ENCODE measurements around the gene PTPRT. TPM values are rescaled to one million over a fixed set of nuclear protein-coding genes. Genes with fewer than 3 reads are reported as not detected.
A peak's percentile ranks its signal among the peaks of the same experiment; 100 is the strongest.

The PTPRT gene
- total and polyA plus RNA-seq, 2 of the 13 experiments (the other 11 are each of a cell fraction or from before 2014, with no cell fraction given) = under 0.01 to 0.09 TPM

DNA sequence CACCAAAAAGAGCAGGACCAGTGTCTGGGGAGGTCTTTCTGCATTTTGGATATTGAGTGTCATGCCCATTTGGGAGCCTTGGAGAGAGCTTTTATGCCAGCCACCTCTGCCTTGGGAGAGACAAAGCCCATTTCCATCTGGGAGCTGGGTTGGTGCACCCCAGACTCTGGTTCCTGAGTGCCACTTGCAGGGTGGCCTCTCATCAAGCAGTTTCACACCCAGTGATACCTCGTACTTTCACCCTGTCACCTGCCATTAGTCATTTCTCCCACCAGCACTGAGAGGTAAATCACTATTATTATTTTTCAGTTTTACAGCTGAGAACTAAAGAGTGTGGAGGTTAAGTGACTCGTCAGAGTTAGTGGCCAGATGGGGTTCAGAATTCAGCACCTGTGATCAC is 94.7 kb downstream of the PTPRT start (continued):
- TF ChIP-seq ZNF747 (CRISPR knock-in tag; IDR thresholded peaks at IDR 0.05; ENCODE audit: borderline replicate concordance) = no peak
- TF ChIP-seq ZNF260 (CRISPR knock-in tag; IDR thresholded peaks at IDR 0.05; ENCODE audit: borderline replicate concordance, low read depth) = no peak
- TF ChIP-seq ZNF768 (CRISPR knock-in tag; IDR thresholded peaks at IDR 0.05) = no peak
- no peak for TF ChIP-seq BCL6 (CRISPR knock-in tag; IDR thresholded peaks at IDR 0.05)
- no peak for TF ChIP-seq ZKSCAN5 (CRISPR knock-in tag; IDR thresholded peaks at IDR 0.05)

DNA sequence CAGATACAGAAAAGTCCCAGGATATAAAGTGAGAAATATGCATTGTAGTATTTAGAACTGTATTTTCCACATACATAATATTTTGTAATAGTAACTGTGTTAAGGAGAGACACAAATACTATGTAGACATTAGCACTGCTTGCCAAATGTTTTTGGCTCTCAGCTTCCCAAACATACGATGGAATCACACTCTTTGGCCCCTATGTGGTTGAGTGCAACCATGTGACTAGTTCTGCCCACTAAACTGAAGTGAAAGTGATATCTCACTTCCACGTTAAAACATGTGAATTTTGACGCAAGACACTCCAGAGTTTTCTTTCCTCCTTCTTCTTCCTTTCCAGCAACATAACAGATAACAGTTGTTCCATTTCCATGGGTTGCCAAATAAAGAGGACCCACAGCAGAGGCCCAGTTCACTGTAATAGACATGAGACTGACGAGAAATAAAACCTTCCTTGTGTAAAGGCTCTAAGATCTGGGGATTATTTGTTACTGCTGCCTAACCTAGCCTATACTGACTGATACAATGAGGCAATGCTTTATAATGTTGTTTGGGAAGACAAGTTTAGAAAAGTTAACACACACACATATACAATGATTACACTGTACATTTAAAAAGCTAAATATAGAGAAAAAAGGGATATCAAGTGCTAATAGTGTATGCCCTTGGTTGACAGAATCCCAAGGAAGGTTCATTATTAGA is 97.2 kb downstream of the PTPRT start:
- DNase-seq (ENCODE audit: low spot score) (no peak), ATAC-seq (no peak), FAIRE-seq (no peak)
- TF ChIP-seq RBAK (CRISPR knock-in tag; IDR thresholded peaks at IDR 0.05) (0 out of 2 replicates have a peak, but pooled peaks have one; percentile 24), ZNF816 (CRISPR knock-in tag; IDR thresholded peaks at IDR 0.05; ENCODE audit: borderline replicate concordance) (no peak), ZNF12 (CRISPR knock-in tag; IDR thresholded peaks at IDR 0.05) (peak; percentile 96)
- ChIA-PET CTCF (ENCODE audit: low intra/inter-chr PET ratio, low total read pairs) (no interaction called here), POLR2A (no interaction called here)
- BruUV-seq (replicated peaks) = no TSS peak
- no peak overlapping the region for H3K4me2 ChIP-seq (ENCODE audit: low read depth, low read length)
- H3K4me1 ChIP-seq (ENCODE audit: insufficient read depth, low read length) = no peaks in the 10 kb centered on the region
- H3K27me3 ChIP-seq (ENCODE audit: control insufficient read depth in 1 of 2, insufficient read depth in 2 of 2, low read length in 2 of 2) = peaks cover 0 to 2% of the 10 kb centered on the region in 2 experiments; a peak in 2 of 5 replicates
- no peaks in the 10 kb centered on the region for H4K20me1 ChIP-seq (ENCODE audit: insufficient read depth, low read length)
- H3K9me3 ChIP-seq (ENCODE audit: low read length) = no peaks in the 10 kb centered on the region
- in situ Hi-C loops (cut with HindIII; ENCODE audit: extremely low pct_ligation_motif_present, low pct_unique_long_range_greater_than_20kb) (no loop called here), intact Hi-C loops (cut with micrococcal nuclease; ENCODE audit: unreplicated experiment) (no loop called here)
- no peaks in the 10 kb centered on the region for H3K79me2 ChIP-seq (ENCODE audit: insufficient read depth, low read length)
- no peak overlapping the region for H3K27ac ChIP-seq (ENCODE audit: extremely low read length, insufficient read depth, low read length)
- H3K9ac ChIP-seq (ENCODE audit: insufficient read depth, low read depth, low read length) = no peak overlapping the region
- H3K4me3 ChIP-seq (replicated peaks in 1 of 3; ENCODE audit: insufficient read depth in 1 of 3, low read depth in 2 of 3, low read length in 3 of 3) = no peak overlapping the region
- H3K36me3 ChIP-seq (replicated peaks in 1 of 2; ENCODE audit: control insufficient read depth in 1 of 2, insufficient read depth in 2 of 2, low read length in 2 of 2) = no peaks in the 10 kb centered on the region
- no peak overlapping the region for H2AFZ ChIP-seq (ENCODE audit: low read length)
- WGBS (ENCODE audit: low lambda C conversion rate) = 13% methylated on average over 4 of the region's 4 CpGs
